Coronary artery (tissue), 2 donors: ENCODE measurements around the gene PRKG1.

Experiments
- DNase-seq: peaks from one replicate; pipeline ENCODE4 v3.0.0-alpha.2; 2017; ENCODE audit warnings: low spot score
- H3K27ac ChIP-seq, 2 donors: fragments of 200-600 bp; sonication (generic); one replicate each; pipeline ENCODE4 v1.5.1; 2016 to 2019
- H3K4me3 ChIP-seq: fragments of 200-600 bp; sonication (generic); 2 replicates; pipeline ENCODE4 v1.5.1; 2016; ENCODE audit warnings: mild to moderate bottlenecking, moderate library complexity
- CTCF ChIP-seq: fragments of 200-600 bp; sonication (generic); IDR thresholded peaks from one replicate; pipeline ENCODE4 v1.5.1; 2019; ENCODE audit warnings: antibody characterized with exemption

The PRKG1 gene

GRCh38 chr10:51689536-51689935 is 615.2 kb downstream of the PRKG1 start:
- TF ChIP-seq CTCF: no peak

GRCh38 chr10:51691135-51691534 is 616.8 kb downstream of the PRKG1 start:
- Histone ChIP-seq H3K4me3 (no peak overlapping the region), H3K27ac (no peak overlapping the region)
- no peak for DNase-seq
- TF ChIP-seq CTCF: no peak

More at GRCh38 chr10:51689536-51689935, 615.2 kb downstream of the PRKG1 start:
- no peak for DNase-seq
- no peak overlapping the region for H3K27ac ChIP-seq
- H3K4me3 ChIP-seq: no peak overlapping the region

GRCh38 chr10:51694086-51694768 is 619.9 kb downstream of the PRKG1 start:
- TF ChIP-seq CTCF: no peak
- peak overlapping the region; percentile 2 for H3K4me3 ChIP-seq
- H3K27ac ChIP-seq: peak overlapping the region in 1 of 2 donors; percentile 24
- no peak for DNase-seq

- no peak for DNase-seq
- Histone ChIP-seq H3K4me3 (peak overlapping the region; percentile 14), H3K27ac (peak overlapping the region in 1 of 2 donors; percentile 13)
- TF ChIP-seq CTCF: no peak
Measured at GRCh38 chr10:51696251-51696650, 622.0 kb downstream of the PRKG1 start.

- Histone ChIP-seq H3K4me3 (peak overlapping the region; percentile 90), H3K27ac (peak overlapping the region; percentile 87 to 90)
- TF ChIP-seq CTCF: no peak
- no peak for DNase-seq
Measured at GRCh38 chr10:51698473-51699063, 624.3 kb downstream of the PRKG1 start.

GRCh38 chr10:51699145-51699474 is 624.8 kb downstream of the PRKG1 start:
- peak overlapping the region; percentile 90 for H3K4me3 ChIP-seq
- DNase-seq: no peak
- H3K27ac ChIP-seq: peak overlapping the region; percentile 87 to 90
- no peak for TF ChIP-seq CTCF
